Left kidney (tissue), 8 donors: ENCODE data around the gene MUC13. TPM values are rescaled to one million over a fixed set of nuclear protein-coding genes. Genes with fewer than 3 reads are reported as not detected.
"Not testable (repeated sequence)": the region's sequence is repeated elsewhere in the genome, so short reads cannot be mapped to it uniquely, and the experiment has no call there.

Source experiments
- DNase-seq: peaks from one replicate; pipeline ENCODE4 v3.0.0-alpha.2; 2013
- long read RNA-seq, 8 donors: transcript quantifications; one replicate each; lab custom pipeline, GENCODE V29; 2026
- polyA plus RNA-seq: library from polyadenylated mRNA; unstranded; fragments of 120-200 nt; gene quantifications from one replicate; pipeline ENCODE4 v1.2.1, GENCODE V29; 2013; ENCODE audit not compliant: insufficient read length

MUC13 gene, protein sequence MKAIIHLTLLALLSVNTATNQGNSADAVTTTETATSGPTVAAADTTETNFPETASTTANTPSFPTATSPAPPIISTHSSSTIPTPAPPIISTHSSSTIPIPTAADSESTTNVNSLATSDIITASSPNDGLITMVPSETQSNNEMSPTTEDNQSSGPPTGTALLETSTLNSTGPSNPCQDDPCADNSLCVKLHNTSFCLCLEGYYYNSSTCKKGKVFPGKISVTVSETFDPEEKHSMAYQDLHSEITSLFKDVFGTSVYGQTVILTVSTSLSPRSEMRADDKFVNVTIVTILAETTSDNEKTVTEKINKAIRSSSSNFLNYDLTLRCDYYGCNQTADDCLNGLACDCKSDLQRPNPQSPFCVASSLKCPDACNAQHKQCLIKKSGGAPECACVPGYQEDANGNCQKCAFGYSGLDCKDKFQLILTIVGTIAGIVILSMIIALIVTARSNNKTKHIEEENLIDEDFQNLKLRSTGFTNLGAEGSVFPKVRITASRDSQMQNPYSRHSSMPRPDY
- polyA plus RNA-seq, result not detected
- long read RNA-seq, donor 1, result 0 reads
- long read RNA-seq, donor 2, result 0 reads
- long read RNA-seq, donor 3, result 0 reads
- long read RNA-seq, donor 4, result 0 reads
- long read RNA-seq, donor 5, result 0 reads
- long read RNA-seq, donor 6, result 0 reads
- long read RNA-seq, donor 7, result 0 reads
- long read RNA-seq, donor 8, result 0 reads

DNA sequence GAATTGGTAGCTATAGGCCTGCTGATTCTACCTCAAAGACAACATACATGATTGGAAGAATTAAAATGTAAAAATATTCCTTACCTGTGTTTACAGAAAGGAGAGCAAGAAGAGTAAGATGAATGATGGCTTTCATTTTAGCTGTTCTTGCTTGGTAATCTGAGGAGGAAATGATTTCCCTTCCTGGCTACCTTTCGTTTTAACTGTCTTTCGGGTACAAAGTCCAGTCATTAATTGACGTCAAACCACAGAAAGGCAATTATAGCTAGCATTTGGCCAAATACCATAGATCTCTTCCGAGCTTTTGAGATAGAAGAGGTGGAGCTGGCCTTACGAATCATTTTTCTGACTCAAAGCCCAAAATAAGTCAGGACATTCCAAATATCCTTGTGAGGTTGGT, at the start of gene MUC13:
TSS of gene MUC13 (minus strand) at position 175 of the 400 bp plus-strand sequence. CDS start at position 136, 39 bp downstream.
- no peak for DNase-seq

DNA sequence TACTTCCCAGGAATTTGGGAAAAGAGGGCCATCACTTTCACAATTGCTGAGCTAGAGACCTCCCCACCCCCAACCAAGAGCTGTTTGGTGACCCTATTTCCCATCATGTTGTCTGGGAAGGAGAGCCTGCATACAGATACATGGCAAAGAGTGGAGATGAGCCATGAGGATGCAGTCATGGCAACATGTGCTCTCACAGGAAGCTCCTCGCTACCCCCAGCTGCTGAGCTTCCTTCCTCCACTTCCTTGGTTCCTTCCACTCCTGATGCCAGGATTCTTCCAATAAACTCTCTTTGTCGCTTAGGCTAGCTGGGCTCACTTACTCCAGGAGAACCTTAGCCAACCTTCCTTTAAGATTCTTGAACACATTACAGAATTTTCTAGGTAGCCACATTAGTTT, 48.3 kb upstream of the MUC13 start:
- no peak for DNase-seq

DNA sequence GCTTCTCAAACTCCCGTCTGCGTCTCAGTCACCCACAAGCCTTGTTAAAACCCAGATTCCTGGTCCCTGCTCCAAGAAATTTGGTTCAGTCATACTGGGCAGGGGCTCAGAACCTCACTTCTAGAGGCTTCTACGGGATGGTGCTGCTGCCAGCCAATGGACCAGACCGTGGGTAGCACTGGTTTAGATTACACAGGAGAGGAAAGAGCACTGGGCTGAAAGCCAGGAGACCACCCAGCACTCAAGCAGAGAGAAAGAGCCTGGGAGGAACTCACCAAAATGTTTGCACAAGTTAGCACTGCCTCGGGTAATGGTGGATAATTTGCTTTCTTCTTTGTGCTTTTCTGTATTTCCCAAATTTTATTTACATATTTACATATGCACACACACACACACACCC, 46.9 kb upstream of the MUC13 start:
- DNase-seq, result no peak

DNA sequence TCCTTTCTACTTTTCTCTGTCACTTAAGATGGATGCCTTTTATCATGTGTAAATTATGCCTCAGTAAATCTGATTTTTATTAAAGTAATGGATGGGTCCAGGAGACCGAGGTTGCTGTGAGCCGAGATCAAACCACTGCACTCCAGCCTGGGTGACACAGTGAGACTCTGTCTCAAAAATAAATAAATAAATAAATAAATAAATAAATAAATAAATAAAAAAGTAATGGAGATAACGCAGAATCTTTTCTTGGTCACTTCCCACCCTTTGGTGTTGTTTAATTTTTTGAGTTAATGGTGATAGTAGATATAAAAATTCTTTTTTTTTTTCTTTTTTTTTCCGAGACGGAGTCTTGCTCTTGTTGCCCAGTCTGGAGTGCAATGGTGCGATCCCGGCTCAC, 44.1 kb upstream of the MUC13 start:
- DNase-seq, result no peak

DNA sequence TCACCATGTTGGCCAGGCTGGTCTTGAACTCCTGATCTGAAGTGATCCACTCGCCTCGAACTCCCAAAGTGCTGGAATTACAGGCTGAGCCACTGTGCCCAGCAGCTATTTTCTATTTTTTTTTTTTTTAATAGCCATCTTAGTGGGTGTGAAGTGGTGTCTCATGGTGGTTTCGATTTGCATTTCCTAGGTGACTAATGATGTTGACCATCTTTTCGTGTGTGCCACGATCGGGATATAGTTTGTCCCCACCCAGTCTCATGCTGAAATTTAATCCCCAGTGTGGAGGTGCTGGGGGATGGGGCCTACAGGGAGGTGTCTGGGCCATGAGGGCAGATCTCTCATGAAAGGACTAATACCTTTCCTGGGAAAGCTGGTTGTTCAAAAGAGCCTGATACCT, 41.8 kb upstream of the MUC13 start:
- DNase-seq, result no peak

DNA sequence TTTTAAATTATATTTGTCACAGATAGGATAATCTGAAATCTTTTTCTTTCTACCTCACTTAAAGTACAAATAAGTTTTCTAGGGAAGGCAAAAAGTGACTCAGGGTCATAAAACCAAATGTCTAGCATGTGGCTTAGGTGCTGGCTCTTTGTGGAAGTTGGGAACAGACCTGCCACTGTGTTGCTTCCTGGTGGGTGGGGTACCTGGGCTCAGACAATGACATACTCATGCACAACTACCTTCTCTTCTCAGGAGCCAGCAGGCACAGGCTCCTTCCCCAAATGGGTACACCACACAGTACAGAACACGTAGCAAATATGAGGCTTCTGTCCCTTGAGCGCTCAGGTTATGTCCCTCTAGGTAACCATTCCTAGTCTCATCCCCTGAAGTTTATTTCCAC, 40.1 kb upstream of the MUC13 start:
- DNase-seq, result no peak

DNA sequence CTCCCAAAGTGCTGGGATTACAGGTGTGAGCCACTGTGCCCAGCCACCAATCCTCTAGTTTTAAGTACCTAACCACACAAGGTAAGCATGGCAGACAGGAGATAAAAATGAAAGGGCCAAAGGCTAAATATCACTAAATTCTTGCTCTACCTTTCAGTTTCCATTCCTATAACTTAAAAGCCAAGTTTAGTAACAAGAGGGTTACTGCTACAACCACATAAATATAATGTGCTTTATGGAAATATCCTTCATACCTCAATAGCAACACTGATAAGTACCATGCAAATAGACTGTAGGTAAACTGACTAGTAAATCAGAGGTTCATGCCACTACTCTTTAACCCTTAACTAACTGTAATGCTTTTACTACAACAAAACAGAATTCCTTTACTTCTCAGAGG, 38.7 kb upstream of the MUC13 start:
- DNase-seq, result no peak

DNA sequence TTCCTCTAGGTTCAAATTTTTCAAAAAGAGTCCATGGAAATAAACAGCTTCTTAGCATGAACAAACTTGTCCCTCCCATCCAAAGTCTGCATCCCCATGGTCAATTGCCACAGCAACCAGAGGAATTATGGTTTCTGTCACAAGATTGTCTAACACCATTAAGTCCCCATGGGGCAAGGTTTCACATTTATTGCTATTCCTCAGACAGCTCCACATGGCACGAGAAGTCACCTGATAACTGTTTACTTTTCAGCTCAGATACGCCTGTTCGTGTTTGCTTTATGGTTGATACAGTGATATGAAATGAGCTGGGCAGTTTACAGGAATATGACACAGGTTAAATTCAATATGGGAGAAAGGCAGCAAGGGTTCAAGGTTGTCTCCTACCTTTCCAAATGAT, 37.9 kb upstream of the MUC13 start:
- DNase-seq, result no peak

DNA sequence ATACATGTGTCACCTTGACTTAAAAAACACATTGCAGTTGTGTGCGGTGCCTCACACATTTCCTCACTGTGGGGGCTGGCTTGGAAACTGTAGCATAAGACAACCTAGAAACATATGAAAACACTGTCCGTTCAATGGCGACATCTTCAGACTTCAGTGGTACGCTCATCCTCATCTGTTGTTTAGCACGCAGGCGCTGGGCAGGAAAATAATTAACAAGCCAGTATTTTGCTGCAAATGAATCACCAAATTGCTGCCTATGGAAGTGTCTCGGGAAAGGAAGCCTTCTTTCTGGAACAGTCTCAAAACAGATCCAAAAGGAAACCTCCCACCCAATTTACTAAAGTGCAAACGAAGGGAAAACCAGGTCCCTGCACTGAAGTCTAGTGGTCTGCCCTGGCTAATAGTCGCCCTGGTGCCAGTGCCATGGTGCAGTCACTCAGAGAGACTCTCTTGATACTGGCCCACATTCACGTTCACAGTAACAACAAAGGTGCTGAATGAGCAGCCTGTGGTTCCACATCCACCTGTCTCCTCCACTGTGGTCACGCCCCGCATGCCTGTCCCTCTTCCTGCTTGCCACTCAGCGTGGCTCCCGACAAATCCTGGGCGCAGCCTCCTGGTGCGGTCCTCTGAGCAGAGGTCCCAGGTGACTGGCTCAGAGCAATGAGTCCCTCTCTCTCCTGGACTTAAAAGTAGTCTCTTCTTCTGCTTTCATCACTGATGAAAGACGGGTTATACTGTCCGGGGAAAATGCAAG, 35.6 kb upstream of the MUC13 start:
- DNase-seq, result no peak

DNA sequence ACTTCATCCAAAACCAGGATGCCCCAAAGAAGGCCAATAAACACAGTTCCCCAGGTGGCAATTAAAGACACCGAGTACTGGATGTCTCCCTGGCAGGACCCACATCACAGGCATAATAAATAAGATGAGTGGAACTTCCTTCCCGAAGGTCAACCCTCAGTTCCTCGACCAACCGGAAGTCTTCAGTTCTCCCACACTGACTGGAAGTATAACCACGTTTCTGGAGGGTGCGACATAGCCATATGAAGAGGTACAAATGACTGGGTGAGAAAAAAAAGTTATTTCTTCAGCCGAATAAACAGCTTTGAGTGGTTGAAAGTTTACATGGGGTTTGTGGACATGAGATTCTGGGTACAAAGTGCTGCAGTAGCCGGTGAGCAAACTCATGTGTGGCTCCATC, 34.6 kb upstream of the MUC13 start:
- no peak for DNase-seq

DNA sequence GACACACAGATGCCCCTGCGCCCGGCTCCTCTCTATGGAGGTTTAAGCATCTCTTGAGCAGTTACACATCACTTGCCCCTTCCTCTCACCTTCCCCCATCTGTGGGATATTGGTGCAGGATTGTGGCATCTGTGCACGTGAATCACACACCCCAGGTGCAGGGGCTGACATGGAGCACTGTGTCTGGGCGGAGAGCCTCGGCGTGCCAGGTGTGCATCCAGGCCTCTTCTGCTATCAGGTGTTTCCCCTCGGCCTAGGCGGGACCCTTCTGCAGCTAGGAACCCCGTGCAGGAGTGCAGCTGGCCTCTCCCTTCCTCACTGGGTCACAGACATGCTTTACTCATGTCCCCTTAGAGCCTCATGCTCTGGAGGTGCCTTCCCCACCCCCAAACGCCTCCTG, 33.4 kb upstream of the MUC13 start:
- DNase-seq, result no peak

DNA sequence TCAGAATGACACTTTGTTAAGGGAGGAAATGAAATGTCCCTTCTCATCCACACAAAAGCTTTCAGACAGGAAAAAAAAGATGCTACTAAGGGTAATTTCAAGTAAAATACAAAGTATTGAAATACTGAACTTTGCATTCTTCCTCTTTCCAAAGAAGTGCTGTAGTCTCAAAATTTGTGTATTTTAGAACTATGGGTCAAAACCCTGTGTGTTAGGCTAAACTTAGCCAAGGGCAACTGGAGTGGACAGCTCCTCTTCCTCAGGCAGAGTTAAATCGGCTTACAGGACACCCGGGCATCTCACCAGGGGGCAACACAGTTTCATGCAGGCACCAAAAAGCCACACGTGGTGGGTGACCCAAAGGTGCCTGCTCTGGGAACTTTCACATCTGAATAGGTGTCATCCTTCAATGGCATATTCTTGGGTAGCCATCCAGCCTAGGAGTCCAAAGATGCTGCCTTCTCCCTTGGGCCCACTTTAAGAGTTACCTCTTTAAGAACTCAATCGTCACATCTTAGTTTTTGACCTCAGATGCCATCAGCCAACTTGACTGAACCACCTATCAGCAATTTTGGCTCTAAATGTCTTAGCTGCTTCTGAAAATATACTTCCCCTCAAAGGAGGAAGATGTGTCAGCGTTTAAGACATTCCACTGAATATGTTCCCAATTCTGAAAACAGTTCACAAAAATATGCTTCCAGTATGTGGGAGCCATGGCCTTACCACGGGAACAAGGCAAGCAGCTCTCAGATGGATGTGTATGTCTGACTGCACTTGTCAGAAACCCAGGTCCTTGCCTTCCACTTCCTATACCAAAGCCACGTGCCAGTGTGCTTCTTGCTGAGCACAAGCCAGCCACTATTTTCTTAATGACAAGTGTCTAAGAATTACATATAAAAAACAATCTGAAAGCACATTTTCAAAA, 32.2 kb upstream of the MUC13 start:
- DNase-seq, result no peak

DNA sequence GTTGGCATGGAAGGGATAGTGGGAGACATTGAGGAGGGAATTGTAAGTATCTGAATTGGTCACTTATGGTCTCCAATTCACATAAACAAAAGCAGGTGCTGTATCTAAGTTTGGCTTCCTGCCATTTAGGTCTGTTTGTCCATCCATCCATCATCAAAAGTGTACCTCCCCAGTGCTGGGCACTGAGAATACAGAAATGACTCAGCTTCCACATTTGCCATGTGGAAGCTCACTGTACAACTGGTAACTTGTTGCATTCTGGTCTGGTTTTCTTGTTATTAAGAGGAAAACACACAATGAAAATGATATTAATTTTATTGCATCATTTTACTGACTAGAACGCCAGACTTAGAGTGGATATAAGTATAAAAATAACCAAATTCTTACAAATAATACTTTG, 30.9 kb upstream of the MUC13 start:
- no peak for DNase-seq

DNA sequence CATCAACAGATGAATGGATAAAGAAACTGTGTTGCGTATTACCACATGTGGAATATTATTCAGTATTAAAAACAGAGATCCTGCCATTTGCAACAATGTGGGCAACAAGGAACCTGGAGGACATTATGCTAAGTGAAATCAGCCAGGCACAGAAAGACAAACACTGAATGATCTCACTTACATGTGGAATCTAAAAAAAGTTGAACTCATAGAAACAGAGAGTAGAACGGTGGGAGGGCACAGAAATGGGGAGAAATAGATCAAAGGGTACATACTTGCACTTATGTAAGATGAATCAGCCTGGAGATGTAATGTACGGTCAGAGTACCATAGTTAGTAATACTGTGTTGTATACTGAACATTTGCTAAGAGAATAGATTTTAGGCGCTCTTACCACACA, 29.8 kb upstream of the MUC13 start:
- no peak for DNase-seq

DNA sequence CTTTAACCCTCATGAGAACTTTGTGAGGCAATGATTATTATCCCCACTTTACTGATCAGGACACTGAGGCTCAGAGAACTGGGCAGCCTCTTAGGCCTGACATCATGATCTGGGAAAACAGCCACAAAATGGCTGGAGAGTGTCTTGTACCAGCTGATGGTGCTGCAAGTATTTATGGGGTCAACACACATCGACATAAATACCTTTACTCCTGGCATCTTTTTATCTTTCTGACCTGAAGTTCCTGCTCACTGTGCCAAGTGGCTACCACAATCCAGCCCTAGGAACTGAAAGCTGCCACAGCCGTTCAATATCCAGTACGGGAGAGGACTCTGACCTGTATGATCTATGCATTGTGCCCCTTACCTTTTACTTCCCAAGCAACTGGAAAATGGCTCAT, 29.2 kb upstream of the MUC13 start:
- DNase-seq, result no peak

DNA sequence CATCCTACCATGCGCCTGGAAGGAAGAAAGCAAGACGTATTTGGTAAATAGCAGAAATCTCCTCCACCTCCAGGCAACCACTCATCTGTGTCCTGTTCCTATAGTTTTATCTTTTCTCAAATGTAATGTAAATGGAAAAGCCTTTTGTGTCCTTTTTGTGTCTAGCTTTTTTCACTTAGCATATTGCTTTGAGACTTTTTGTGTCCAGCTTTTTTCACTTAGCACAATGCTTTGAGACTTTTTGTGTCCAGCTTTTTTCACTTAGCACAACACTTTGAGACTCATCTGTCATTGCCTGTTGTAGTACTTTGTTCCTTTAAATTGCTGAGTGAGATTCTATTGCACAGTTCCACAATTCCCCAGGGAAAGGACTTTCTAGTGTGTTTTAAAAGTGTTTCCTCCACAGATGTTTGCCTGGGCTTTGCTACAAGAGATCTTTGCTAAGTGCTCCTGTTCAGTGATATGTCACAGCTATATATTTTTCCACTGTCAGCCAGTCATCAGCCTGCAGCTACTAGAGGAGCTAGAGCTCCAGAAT, 27.9 kb upstream of the MUC13 start:
- DNase-seq, result no peak

DNA sequence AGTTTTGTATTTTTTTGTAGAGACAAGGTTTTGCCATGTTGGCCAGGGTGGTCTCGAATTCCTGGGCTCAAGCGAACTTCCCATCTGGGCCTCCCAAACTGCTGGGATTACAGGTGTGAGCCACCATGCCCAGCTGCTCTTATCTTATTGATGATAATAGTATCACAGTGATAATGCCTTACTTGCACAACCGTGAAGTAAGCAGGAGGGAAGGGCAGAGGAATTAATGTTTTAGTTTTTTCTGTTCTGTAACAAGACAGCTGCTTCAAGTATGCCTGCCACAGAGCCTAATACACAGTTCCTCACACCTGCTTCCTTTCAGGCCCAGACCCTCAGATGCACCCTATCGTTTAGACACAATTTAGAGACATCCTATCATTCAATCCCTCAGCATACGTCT, 26.1 kb upstream of the MUC13 start:
- DNase-seq, result no peak

DNA sequence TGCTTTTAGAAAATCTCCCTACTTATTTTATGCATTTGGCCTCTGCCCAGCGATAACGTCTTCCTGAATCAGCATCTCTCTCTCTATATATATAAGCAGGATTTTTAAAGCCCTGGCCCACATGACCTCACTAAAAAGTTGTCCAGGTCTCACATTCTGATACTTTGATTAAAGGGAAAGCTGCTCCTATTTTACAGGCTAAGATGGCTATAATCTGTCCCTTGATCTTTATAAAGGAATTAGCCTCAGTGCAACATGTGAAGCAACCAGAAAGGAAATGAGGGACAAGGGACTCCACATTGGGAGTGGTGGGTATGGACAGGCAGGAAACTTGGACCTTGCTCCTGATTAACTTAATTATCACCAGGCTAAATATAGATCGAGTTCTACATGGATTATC, 25.6 kb upstream of the MUC13 start:
- DNase-seq, result no peak

DNA sequence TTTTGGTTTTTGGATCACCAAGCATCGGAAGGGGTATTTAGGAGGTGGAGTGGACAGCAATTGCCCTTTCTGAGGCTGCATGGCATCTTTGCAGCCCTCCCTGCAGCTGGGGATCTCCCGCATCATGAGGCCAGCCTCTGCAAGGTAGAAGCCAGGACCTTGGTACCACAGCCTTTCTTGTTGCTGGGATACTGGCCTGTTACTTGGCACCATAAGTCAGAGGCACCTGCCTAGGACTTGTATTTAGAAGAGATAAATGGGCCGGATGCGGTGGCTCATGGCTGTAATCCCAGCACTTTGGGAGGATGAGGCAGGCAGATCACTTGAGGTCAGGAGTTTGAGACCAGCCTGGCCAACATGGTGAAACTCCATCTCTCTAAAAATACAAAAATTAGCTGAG, 23.4 kb upstream of the MUC13 start:
- DNase-seq, result not testable (repeated sequence)

DNA sequence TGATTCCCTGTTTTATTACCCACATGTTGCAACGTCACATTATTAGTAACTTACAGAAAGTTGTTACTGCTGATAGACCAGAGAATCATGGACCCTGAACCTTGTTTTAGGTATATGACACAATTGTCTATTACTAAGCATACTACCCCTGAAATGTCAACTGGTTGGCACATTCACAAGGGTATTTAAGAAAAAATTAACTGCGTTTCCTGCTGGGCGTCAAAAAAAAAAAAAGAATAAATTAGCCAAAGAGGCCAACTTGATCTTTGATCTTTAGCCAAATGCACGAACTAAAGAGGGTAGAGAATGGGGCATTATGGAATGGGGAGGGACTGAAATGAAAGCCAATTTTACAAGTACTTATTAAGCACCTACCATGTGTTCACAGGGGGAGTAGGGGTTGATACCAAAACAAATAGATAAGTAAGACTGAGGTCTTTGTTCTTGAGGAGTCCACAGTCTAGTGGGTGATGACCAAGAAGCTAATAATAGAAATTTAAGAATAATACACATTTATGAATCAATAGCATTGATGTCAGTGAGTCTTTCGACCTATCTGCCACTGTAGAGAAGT, 17.8 kb upstream of the MUC13 start:
- DNase-seq, result no peak
